ENCODE data around the gene B3GALT6. TPM values are rescaled to one million over a fixed set of nuclear protein-coding genes. Genes with fewer than 3 reads are reported as not detected.

Gene B3GALT6
- total RNA-seq, 2 donors from 2014 or later, result 24.8 to 31.5 TPM

DNA sequence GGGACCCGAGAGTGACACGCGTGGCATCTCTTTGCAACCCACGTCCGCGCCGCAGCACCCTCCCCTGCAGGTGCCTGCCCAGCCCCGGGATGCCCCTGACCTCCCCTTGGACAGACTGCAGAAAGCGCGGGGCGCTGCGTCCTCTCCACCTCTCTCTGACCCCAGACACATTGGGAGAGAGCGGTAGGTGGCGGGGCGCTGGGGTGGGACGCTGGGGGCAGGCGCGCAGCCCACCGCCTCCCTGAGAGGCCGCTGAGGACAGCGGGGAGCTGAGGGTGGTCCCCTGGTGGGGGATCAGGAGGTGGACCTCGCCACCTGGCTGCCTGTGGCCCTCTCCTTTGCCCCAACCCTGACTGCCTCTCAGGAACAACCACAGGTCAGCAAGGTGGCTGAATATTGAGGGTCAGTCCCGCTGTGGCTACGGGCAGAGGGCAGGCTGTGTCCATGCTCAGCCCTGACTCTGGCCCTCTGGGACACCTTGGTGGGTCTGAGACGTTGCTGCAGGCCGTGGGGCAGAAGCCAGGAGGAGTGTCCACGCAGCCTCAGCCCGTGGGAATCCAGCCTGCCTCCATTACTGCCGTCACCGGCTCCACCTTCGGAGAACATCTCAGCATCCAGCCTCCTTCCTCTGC is 42.4 kb downstream of the B3GALT6 start:
- peak overlapping the region; percentile 77 for H3K4me3 ChIP-seq (ENCODE audit: low read length)
- H3K27me3 Mint-ChIP-seq (ENCODE audit: insufficient read depth), result peaks cover 3% of the 10 kb centered on the region
- peak overlapping the region; percentile 86 for H3K4me3 Mint-ChIP-seq
- H3K4me1 ChIP-seq (ENCODE audit: control insufficient read depth, insufficient read depth, low read length), result peaks cover 5% of the 10 kb centered on the region
- H3K9ac ChIP-seq (ENCODE audit: extremely low read depth, low read length, poor library complexity, severe bottlenecking), result peak overlapping the region; percentile 25
- no peak overlapping the region for H3K27ac ChIP-seq (ENCODE audit: low read depth, low read length)
- no peaks in the 10 kb centered on the region for H3K9me3 Mint-ChIP-seq
- H3K27ac Mint-ChIP-seq, result no peak overlapping the region
- H3K36me3 ChIP-seq (ENCODE audit: control insufficient read depth, insufficient read depth, low read length), result peaks cover 12% of the 10 kb centered on the region
- peaks cover 19% of the 10 kb centered on the region for H3K4me1 Mint-ChIP-seq
- no peak for DNase-seq
- H3K27me3 ChIP-seq (ENCODE audit: control insufficient read depth, insufficient read depth, low read length, poor library complexity, severe bottlenecking), result no peaks in the 10 kb centered on the region
- 40 to 80% methylated on average over 1 to 31 of the region's 31 CpGs for WGBS, 2 experiments (ENCODE audit: insufficient coverage in 1 of 2, insufficient read length in 1 of 2)
- TF ChIP-seq, protein P1, sequence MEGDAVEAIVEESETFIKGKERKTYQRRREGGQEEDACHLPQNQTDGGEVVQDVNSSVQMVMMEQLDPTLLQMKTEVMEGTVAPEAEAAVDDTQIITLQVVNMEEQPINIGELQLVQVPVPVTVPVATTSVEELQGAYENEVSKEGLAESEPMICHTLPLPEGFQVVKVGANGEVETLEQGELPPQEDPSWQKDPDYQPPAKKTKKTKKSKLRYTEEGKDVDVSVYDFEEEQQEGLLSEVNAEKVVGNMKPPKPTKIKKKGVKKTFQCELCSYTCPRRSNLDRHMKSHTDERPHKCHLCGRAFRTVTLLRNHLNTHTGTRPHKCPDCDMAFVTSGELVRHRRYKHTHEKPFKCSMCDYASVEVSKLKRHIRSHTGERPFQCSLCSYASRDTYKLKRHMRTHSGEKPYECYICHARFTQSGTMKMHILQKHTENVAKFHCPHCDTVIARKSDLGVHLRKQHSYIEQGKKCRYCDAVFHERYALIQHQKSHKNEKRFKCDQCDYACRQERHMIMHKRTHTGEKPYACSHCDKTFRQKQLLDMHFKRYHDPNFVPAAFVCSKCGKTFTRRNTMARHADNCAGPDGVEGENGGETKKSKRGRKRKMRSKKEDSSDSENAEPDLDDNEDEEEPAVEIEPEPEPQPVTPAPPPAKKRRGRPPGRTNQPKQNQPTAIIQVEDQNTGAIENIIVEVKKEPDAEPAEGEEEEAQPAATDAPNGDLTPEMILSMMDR (conservative IDR thresholded peaks at IDR 0.05), result no peak
- H3K36me3 Mint-ChIP-seq (ENCODE audit: low read depth), result peaks cover 25% of the 10 kb centered on the region
- H3K9me3 ChIP-seq (ENCODE audit: control insufficient read depth, low read length), result no peaks in the 10 kb centered on the region

DNA sequence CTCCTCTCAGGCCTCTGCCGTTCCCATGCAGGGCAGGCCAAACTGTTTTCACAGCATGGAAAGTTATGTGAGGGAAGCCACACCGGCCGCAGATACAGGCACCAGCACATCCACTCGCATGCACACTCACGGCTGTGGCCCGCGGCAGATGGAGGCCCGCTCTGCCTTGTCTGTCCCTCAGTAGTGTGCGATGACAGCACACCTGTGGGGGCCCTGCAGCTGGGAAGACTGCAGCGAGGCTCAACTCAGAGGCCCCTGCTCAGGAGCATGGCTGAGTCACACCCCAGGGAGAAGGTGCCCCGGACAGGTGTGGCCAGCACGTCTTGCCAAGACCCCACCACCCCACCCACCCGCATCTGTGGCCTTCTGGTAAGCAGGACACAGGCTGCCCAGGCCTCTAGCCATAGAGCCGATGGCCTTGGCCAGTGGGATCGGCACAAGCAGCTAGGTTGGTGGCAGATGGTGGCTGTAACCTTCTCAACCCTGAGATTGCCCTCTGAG is 42.9 kb downstream of the B3GALT6 start:
- Mint-ChIP-seq H3K36me3 (ENCODE audit: low read depth) (peaks cover 21% of the 10 kb centered on the region), H3K27ac (no peak overlapping the region)

DNA sequence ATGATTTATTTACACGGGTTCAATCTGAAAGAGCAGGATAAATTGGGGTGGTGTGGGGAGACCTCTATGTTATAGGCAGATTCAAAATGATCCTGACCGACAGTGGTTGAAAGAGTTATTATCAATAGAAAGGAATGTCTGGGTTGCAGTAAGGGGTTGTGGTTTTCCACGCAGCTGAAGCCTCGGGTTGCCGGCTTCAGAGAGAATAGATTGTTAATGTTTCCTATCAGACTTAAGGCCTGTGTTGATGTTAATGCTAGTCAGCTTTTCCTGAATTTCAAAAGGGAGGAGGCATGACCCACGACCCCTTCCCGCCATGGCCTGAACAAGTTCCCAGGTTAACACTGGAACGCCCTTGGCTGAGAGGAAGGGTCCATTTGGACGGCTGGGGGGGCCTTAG is 43.8 kb downstream of the B3GALT6 start:
- Histone ChIP-seq H3K9me3 (ENCODE audit: control insufficient read depth, low read length) (no peaks in the 10 kb centered on the region), H3K9ac (ENCODE audit: extremely low read depth, low read length, poor library complexity, severe bottlenecking) (no peak overlapping the region)
- H3K4me3 Mint-ChIP-seq, result no peak overlapping the region

More for the DNA sequence above, 42.9 kb downstream of the B3GALT6 start:
- Histone ChIP-seq H3K36me3 (ENCODE audit: control insufficient read depth, insufficient read depth, low read length) (peaks cover 7% of the 10 kb centered on the region), H3K4me3 (ENCODE audit: low read length) (peak overlapping the region; percentile 77), H3K9me3 (ENCODE audit: control insufficient read depth, low read length) (no peaks in the 10 kb centered on the region), H3K27me3 (ENCODE audit: control insufficient read depth, insufficient read depth, low read length, poor library complexity, severe bottlenecking) (no peaks in the 10 kb centered on the region), H3K4me1 (ENCODE audit: control insufficient read depth, insufficient read depth, low read length) (peaks cover 5% of the 10 kb centered on the region), H3K27ac (ENCODE audit: low read depth, low read length) (no peak overlapping the region), H3K9ac (ENCODE audit: extremely low read depth, low read length, poor library complexity, severe bottlenecking) (no peak overlapping the region)
- no peak for DNase-seq
- TF ChIP-seq, protein P1 (conservative IDR thresholded peaks at IDR 0.05), result no peak
- Mint-ChIP-seq H3K27me3 (ENCODE audit: insufficient read depth) (peaks cover 3% of the 10 kb centered on the region), H3K4me1 (peaks cover 19% of the 10 kb centered on the region), H3K9me3 (no peaks in the 10 kb centered on the region), H3K4me3 (peak overlapping the region; percentile 86)
- 91 to 98% methylated on average over 8 to 15 of the region's 15 CpGs for WGBS, 2 experiments (ENCODE audit: insufficient coverage in 1 of 2, insufficient read length in 1 of 2)

More for the DNA sequence above, 43.8 kb downstream of the B3GALT6 start:
- Histone ChIP-seq H3K36me3 (ENCODE audit: control insufficient read depth, insufficient read depth, low read length) (peaks cover 6% of the 10 kb centered on the region), H3K4me1 (ENCODE audit: control insufficient read depth, insufficient read depth, low read length) (peaks cover 5% of the 10 kb centered on the region), H3K27ac (ENCODE audit: low read depth, low read length) (no peak overlapping the region), H3K27me3 (ENCODE audit: control insufficient read depth, insufficient read depth, low read length, poor library complexity, severe bottlenecking) (no peaks in the 10 kb centered on the region), H3K4me3 (ENCODE audit: low read length) (no peak overlapping the region)
- DNase-seq, result no peak
- no peak overlapping the region for H3K27ac Mint-ChIP-seq
- H3K9me3 Mint-ChIP-seq, result no peaks in the 10 kb centered on the region
- H3K27me3 Mint-ChIP-seq (ENCODE audit: insufficient read depth), result peaks cover 3% of the 10 kb centered on the region
- TF ChIP-seq, protein P1 (conservative IDR thresholded peaks at IDR 0.05), result no peak
- H3K36me3 Mint-ChIP-seq (ENCODE audit: low read depth), result peaks cover 13% of the 10 kb centered on the region
- WGBS, 2 experiments (ENCODE audit: insufficient coverage in 1 of 2, insufficient read length in 1 of 2), result 95% methylated on average over 9 of the region's 9 CpGs
- H3K4me1 Mint-ChIP-seq, result peaks cover 14% of the 10 kb centered on the region

Data from endodermal cell (in vitro differentiated cells).